Stimulated activated CD4-positive, alpha-beta T cell treated with anti-CD3 and anti-CD28 coated beads, Interleukin-4, amount 100 ng/mL, for 4 hours (primary cell): Measurements from ENCODE around the gene FBRS.
"Not testable (repeated sequence)": the region's sequence is repeated elsewhere in the genome, so short reads cannot be mapped to it uniquely, and the experiment has no call there.

ENCODE experiments used
- DNase-seq, 2 experiments: peaks; one replicate each; pipeline ENCODE4 v3.0.0-alpha.2; 2020

The FBRS gene

GRCh38 chr16:30665830-30666190 is 7.6 kb downstream of the FBRS start:
- no peak for DNase-seq

- no peak for DNase-seq
Measured at GRCh38 chr16:30666681-30667080, 8.4 kb downstream of the FBRS start.

- DNase-seq = no peak
Measured at GRCh38 chr16:30667361-30667905, 9.2 kb downstream of the FBRS start.

GRCh38 chr16:30668393-30668792 is 10.2 kb downstream of the FBRS start:
- DNase-seq = no peak

GRCh38 chr16:30669026-30669902 is 11.0 kb downstream of the FBRS start:
- no peak for DNase-seq

GRCh38 chr16:30669903-30670824 is 11.9 kb downstream of the FBRS start:
- DNase-seq = no peak

GRCh38 chr16:30675143-30675542 is 16.9 kb downstream of the FBRS start:
- DNase-seq = no peak

GRCh38 chr16:30677931-30678585 is 19.8 kb downstream of the FBRS start:
- no peak for DNase-seq

GRCh38 chr16:30678586-30678970 is 20.3 kb downstream of the FBRS start:
- DNase-seq = no peak

GRCh38 chr16:30680326-30680725 is 22.1 kb downstream of the FBRS start:
- DNase-seq = no peak

GRCh38 chr16:30688701-30689100 is 30.5 kb downstream of the FBRS start:
- DNase-seq = no peak

GRCh38 chr16:30691907-30692306 is 33.7 kb downstream of the FBRS start:
- no peak for DNase-seq

- DNase-seq = no peak
Measured at GRCh38 chr16:30692396-30693064, 34.3 kb downstream of the FBRS start.

- DNase-seq = no peak
Measured at GRCh38 chr16:30694926-30695693, 36.9 kb downstream of the FBRS start.

GRCh38 chr16:30696646-30697045 is 38.4 kb downstream of the FBRS start:
- DNase-seq = not testable (repeated sequence)

GRCh38 chr16:30697264-30698138 is 39.3 kb downstream of the FBRS start:
- no peak for DNase-seq

GRCh38 chr16:30698139-30698815 is 40.0 kb downstream of the FBRS start:
- peak; percentile 99 for DNase-seq

- DNase-seq = peak; percentile 85 to 87
Measured at GRCh38 chr16:30698816-30699614, 40.8 kb downstream of the FBRS start, which contains the start of gene SRCAP. Gene SRCAP, plus strand, starts transcription at chr16:30699171. Its CDS starts 1,654 bp downstream, at chr16:30700825.

- no peak for DNase-seq
Measured at GRCh38 chr16:30699615-30700099, 41.4 kb downstream of the FBRS start.
